NCI-H1092 treated with DMSO at 0.1 percent for 48 hours (cell line): ENCODE measurements around the gene ACSL5.
"Not testable (repeated sequence)": the region's sequence is repeated elsewhere in the genome, so short reads cannot be mapped to it uniquely, and the experiment has no call there.

Source experiments
- DNase-seq: peaks from one replicate; lab custom pipeline; 2025; lab: John Stamatoyannopoulos, UW

Gene ACSL5

GRCh38 chr10:112349521-112350085, 24.3 kb upstream of the ACSL5 start:
- DNase-seq = no peak

GRCh38 chr10:112351146-112351545, 22.8 kb upstream of the ACSL5 start:
- DNase-seq = no peak

- no peak for DNase-seq
Measured at GRCh38 chr10:112352044-112352443, 21.9 kb upstream of the ACSL5 start.

GRCh38 chr10:112353046-112353445, 20.9 kb upstream of the ACSL5 start:
- DNase-seq = no peak

- DNase-seq = no peak
Measured at GRCh38 chr10:112356686-112357085, 17.2 kb upstream of the ACSL5 start.

GRCh38 chr10:112359606-112360307, 14.2 kb upstream of the ACSL5 start:
- DNase-seq = no peak

- no peak for DNase-seq
Measured at GRCh38 chr10:112360308-112361270, 13.3 kb upstream of the ACSL5 start.

GRCh38 chr10:112361951-112362751, 11.8 kb upstream of the ACSL5 start:
- no peak for DNase-seq

- no peak for DNase-seq
Measured at GRCh38 chr10:112362833-112363232, 11.1 kb upstream of the ACSL5 start.

- no peak for DNase-seq
Measured at GRCh38 chr10:112363696-112364688, 9.9 kb upstream of the ACSL5 start.

GRCh38 chr10:112365014-112365432, 8.9 kb upstream of the ACSL5 start:
- no peak for DNase-seq

- no peak for DNase-seq
Measured at GRCh38 chr10:112365451-112365850, 8.5 kb upstream of the ACSL5 start.

- DNase-seq = no peak
Measured at GRCh38 chr10:112366992-112367391, 6.9 kb upstream of the ACSL5 start.

- no peak for DNase-seq
Measured at GRCh38 chr10:112367516-112367915, 6.4 kb upstream of the ACSL5 start.

GRCh38 chr10:112369495-112370423, 4.2 kb upstream of the ACSL5 start:
- DNase-seq = no peak

GRCh38 chr10:112370424-112370819, 3.5 kb upstream of the ACSL5 start:
- no peak for DNase-seq

- DNase-seq = not testable (repeated sequence)
Measured at GRCh38 chr10:112371326-112371725, 2.6 kb upstream of the ACSL5 start.

GRCh38 chr10:112372182-112372810, 1.6 kb upstream of the ACSL5 start:
- not testable (repeated sequence) for DNase-seq
